Measurements from ENCODE around the gene TSPAN12.

DNA sequence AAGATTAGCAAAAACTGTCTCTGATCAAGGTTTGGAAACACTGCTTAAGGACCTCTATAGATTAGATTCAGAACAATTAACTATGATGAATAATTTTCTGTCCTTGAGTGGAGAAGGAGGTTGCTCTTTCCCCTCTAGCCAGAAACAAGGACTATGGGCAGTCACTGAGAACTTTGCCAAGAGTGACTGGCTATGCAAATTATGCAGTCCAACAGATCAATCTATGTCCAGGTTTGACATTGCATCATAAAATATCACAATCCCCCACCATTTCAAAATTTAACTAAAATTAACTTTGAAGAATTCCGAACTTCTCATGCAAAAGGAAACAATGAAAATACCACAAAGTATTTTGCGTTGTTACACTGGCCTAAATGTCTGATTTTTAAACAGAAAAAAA lies 50.6 kb downstream of the TSPAN12 start:
- TF ChIP-seq RNF2 (IDR thresholded peaks at IDR 0.05; ENCODE audit: borderline replicate concordance, low read depth, low read length, missing control alignments, poor library complexity, severe bottlenecking) (no peak), CHD2 (IDR thresholded peaks at IDR 0.05; ENCODE audit: low read length) (no peak), CREB1 (IDR thresholded peaks at IDR 0.05) (no peak), NANOG (IDR thresholded peaks at IDR 0.05; ENCODE audit: insufficient read depth, low read depth, low read length, poor library complexity, severe bottlenecking) (no peak), TAF1 (IDR thresholded peaks at IDR 0.05; ENCODE audit: low read depth, low read length) (no peak), RFX5 (IDR thresholded peaks at IDR 0.05; ENCODE audit: borderline replicate concordance, low read depth, low read length) (no peak), RAD21 (IDR thresholded peaks at IDR 0.05 in 1 of 2, conservative IDR thresholded peaks at IDR 0.05 in 1 of 2; ENCODE audit: low read depth in 2 of 2, low read length in 2 of 2) (no peak)
- TF ChIP-seq, protein P1, sequence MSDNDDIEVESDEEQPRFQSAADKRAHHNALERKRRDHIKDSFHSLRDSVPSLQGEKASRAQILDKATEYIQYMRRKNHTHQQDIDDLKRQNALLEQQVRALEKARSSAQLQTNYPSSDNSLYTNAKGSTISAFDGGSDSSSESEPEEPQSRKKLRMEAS (IDR thresholded peaks at IDR 0.05): no peak
- TF ChIP-seq, protein P2, sequence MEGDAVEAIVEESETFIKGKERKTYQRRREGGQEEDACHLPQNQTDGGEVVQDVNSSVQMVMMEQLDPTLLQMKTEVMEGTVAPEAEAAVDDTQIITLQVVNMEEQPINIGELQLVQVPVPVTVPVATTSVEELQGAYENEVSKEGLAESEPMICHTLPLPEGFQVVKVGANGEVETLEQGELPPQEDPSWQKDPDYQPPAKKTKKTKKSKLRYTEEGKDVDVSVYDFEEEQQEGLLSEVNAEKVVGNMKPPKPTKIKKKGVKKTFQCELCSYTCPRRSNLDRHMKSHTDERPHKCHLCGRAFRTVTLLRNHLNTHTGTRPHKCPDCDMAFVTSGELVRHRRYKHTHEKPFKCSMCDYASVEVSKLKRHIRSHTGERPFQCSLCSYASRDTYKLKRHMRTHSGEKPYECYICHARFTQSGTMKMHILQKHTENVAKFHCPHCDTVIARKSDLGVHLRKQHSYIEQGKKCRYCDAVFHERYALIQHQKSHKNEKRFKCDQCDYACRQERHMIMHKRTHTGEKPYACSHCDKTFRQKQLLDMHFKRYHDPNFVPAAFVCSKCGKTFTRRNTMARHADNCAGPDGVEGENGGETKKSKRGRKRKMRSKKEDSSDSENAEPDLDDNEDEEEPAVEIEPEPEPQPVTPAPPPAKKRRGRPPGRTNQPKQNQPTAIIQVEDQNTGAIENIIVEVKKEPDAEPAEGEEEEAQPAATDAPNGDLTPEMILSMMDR (IDR thresholded peaks at IDR 0.05; ENCODE audit: control extremely low read depth in 1 of 3, insufficient read depth in 1 of 3, low read depth in 1 of 3, low read length in 3 of 3): no peak
- TF ChIP-seq, protein P3, sequence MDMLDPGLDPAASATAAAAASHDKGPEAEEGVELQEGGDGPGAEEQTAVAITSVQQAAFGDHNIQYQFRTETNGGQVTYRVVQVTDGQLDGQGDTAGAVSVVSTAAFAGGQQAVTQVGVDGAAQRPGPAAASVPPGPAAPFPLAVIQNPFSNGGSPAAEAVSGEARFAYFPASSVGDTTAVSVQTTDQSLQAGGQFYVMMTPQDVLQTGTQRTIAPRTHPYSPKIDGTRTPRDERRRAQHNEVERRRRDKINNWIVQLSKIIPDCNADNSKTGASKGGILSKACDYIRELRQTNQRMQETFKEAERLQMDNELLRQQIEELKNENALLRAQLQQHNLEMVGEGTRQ (IDR thresholded peaks at IDR 0.05; ENCODE audit: low read length): no peak

Measured in H1 (cell line).